ENCODE results near the gene S100A12.

GRCh38 chr1:153365696-153366095 is 9.7 kb downstream of the S100A12 start:
- no peak for TF ChIP-seq POLR2A (IDR thresholded peaks at IDR 0.05)
- TF ChIP-seq, protein P1, sequence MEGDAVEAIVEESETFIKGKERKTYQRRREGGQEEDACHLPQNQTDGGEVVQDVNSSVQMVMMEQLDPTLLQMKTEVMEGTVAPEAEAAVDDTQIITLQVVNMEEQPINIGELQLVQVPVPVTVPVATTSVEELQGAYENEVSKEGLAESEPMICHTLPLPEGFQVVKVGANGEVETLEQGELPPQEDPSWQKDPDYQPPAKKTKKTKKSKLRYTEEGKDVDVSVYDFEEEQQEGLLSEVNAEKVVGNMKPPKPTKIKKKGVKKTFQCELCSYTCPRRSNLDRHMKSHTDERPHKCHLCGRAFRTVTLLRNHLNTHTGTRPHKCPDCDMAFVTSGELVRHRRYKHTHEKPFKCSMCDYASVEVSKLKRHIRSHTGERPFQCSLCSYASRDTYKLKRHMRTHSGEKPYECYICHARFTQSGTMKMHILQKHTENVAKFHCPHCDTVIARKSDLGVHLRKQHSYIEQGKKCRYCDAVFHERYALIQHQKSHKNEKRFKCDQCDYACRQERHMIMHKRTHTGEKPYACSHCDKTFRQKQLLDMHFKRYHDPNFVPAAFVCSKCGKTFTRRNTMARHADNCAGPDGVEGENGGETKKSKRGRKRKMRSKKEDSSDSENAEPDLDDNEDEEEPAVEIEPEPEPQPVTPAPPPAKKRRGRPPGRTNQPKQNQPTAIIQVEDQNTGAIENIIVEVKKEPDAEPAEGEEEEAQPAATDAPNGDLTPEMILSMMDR (IDR thresholded peaks at IDR 0.05), result no peak
